ELR (cell line): Measurements from ENCODE around the gene ANXA1.
A peak's percentile ranks its signal among the peaks of the same experiment; 100 is the strongest.
"Not testable (repeated sequence)": the region's sequence is repeated elsewhere in the genome, so short reads cannot be mapped to it uniquely, and the experiment has no call there.

ENCODE experiments used
- DNase-seq: peaks from one replicate; pipeline ENCODE4 v3.0.0-alpha.2; 2015; ENCODE audit warnings: low read depth

ANXA1 gene

DNA sequence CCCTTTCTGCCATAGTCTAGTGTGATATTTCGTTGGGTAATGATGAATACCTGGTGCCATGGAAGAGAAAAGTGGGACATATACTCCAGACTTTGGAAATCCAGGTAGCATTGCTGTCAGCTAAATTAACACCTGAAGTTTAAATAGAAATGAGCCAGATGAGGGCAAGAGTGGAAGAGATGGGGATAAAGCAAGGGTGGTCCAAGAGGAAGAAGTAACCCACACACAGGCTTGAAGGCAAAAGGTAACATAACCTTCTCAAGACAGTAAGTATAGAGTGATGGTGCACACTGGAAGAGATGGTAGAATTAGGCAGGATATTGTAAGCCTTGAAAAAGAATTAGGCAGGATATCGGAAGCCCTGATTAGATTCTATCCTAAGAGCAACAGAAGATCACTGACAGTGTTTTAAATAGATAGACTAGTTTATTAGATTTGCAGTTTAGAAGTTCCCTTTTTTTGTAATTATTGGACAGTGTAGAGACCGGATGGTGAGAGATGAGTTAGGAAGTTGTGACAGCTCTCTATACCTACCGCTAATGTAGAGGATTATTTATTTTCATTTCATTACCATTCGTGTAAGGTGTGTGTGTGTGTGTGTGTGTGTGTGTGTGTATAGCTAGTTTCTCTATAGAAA, 16.8 kb downstream of the ANXA1 start:
- no peak for DNase-seq

DNA sequence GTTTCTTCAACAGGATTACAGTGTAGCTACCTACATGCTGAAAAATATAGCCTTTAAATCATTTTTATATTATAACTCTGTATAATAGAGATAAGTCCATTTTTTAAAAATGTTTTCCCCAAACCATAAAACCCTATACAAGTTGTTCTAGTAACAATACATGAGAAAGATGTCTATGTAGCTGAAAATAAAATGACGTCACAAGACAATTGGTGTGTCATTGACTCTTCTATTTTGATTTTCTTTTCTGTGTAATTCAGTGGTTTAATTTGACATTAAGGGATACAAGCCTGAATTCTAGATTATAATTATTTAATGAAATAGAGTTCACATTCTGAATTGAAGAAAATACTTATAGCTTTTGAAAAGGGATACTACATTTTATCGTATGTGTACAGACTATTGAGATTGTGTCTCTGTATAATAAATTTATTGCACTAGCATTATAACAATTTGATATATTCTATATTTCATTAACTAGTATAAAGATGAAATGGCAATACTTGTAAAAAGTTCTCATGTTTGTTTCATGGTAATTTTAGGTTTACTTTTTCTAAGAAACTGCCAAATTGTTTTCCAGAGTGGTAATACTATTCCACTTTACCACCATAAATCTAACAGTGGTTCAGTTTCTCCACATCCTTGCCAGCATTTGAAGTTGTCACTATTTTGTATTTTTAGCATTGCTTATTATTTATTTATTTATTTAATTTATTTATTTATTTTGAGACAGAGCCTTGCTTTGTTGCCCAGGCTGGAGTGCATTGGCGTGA, 18.7 kb downstream of the ANXA1 start:
- DNase-seq = no peak

DNA sequence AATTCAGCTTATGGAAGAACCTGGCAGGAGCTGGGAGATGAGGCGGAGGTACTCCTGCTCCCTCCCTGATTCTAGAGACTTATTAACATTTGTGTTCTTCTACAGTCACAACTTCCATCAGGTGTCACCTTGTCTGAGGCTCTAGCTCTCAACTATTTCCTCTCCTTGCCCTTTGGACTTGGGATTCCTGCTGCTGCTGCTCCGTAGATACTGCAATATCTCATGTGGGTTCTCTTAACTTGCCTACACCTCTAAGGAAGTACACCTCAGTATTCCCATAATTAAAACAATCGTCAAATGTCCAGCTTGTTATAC, 21.2 kb downstream of the ANXA1 start:
- no peak for DNase-seq

DNA sequence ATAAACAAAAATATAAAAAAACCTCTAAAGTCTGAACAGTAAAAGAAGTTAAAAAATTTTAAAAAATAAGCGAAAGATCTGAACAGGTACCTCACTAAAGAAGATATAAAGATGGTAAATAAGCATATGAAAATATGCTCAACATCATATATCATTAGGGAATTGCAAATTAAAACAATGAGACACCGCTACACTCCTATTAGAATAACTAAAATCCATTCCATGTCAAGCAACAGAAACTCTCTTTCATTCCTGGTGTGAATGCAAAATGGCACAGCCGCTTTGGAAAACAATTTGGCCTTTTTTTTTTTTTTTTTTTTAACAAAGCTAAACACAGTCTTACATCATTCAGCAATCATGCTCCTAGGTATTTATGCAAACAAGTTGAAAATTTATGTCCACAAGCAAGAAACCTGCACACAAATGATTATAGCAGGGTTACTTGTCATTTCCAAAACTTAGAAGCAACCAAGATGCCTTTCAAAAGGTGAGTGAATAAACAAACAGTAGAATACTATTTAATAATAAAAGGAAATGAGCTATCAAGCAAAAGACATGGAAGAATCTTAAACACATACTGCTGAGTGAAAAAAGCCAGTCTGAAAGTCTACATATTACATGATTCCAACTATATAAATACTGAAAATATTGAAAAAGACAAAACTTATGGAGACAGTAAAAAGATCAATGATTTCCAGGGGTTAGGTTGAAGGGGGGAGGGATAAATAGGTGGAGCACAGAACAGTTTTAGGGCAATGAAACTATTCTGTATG, 22.1 kb downstream of the ANXA1 start:
- no peak for DNase-seq

DNA sequence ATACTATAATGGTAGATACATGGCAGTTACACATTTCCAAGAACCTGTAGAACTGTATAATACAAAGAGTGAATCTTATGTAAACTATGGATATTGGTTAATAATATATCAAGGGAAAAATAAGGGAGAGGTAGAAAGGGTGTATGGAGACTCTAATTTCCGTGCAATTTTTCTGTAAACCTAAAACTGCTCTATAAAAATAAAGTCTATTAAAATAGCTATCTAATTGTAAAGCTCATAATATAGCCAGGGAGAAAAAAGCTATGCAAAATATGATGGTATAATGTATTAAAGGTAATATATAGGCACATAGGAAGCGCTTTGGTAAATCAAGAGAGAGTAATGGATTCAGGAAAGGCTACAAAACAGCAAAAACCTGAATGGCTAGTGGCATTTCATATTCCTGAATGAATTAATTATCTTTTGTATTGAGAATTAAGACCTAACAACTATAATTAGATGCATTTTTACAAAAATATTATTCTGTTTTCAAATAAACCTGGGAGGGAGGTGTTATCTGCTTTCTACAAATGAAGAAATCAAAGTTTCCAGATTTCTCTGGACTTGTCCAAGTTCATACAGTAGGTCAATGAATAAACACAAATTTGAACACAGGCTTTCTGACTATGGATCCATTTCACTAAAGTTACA, 22.8 kb downstream of the ANXA1 start:
- DNase-seq = no peak

DNA sequence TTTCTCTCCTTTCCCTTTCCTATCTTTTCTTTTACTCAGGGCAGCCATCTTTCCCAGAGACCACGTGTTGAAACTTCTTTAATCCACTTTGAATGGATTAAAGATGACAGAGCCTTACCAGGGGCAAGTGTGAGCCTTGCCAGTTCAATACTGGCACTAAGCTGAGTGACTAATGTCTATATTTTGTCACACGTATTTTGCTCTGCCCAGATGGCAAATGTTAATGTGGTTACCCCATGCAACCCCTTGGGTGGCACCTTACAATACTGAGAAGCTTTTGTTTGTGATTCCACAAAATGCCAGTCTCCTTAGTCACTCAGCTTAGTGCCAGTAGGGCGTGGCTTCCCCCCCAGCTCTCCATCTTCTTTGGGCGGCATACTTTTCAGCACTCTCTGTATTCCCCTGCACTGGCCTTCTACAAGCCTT, 24.8 kb downstream of the ANXA1 start:
- peak; percentile 69 for DNase-seq

DNA sequence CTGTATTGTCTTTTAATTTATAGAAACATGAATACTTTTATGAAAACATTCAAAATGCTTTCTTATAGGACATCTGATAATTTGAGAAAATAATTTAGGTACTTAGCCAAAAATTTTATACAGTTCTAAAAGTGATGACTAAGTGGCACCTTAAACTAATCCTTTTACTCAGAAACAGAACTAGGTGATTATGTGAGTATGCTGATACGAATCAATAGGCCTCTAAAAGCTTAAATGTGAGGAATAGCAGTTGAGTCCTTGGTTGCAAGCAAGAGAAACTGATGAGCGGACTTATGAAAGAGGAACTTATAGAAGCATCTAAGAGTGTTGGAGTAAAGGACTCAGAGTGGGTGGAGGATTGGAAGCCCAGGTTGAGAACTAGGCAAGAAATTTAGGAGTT, 26.4 kb downstream of the ANXA1 start:
- DNase-seq = no peak

DNA sequence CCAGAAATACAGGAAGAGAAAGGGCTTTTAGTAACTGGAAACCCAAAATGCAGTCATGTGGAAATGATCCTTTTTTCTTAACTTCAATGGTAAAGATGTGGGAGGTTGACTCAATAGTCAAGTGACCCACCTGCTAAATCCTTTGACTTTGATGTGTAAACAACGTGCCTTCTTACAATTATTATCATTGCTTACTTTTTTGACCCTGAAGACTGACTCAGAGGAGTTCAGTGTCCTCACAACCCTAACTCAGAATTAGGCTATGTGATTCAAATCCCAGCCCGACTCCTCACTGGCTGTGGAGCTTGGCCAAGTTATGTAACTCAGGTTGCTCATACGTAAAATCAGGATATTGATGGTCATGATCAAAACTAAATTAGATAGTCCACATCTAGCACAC, 27.9 kb downstream of the ANXA1 start:
- peak; percentile 46 for DNase-seq

DNA sequence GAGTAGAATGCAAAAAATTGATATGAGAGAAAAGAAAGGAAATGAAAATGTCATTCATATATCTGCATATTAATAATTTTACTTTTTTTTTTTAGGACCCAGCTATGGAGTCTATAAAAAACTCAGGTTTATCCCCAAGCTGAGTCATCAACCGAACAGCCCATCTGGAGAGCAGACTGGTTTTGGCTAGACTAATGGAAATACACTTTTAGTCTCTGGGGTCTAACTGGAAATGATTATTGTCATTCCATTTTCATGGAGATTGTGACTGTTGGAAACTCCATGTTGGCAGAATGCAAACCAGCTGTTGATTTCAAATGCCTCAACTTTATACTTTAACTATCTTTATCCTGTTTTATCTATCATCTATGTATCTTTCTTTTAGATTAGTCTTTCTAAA, 28.7 kb downstream of the ANXA1 start:
- peak; percentile 54 for DNase-seq

DNA sequence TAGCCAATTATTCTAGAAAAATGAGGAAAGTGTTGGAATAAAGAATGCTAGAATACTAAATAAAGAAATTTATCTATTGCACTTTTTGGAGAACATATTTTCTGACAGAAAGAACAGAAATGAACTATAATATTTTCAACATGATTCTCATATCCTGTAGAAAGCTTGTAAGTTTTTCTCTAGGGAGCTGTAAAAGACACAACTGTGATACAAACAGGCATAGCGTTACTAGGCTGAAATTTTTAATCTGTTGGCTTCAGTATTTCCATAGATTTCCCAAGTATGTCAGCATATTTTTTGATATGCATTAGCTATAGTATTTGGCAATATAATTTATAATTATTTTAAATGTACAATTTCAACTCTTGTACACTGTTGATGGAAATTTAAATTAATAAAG, 31.3 kb downstream of the ANXA1 start:
- DNase-seq = no peak

DNA sequence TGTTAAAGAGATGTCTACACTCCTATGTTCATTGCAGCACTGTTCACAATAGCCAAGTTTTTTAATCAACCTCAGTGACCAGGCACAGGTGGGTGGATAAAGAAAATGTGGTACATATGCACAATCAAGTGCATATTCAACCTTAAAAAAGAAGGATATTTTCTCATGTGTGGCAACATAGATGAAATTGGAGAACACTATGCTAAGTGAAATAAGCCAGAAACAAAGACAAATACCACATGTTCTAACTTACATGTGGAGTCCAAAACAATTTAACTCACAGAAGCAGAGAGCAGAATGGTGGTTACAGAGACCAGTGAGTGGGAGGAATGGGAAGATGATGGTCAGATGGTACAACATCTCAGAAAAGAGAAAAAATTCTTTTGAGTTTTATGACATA, 31.8 kb downstream of the ANXA1 start:
- DNase-seq = no peak

DNA sequence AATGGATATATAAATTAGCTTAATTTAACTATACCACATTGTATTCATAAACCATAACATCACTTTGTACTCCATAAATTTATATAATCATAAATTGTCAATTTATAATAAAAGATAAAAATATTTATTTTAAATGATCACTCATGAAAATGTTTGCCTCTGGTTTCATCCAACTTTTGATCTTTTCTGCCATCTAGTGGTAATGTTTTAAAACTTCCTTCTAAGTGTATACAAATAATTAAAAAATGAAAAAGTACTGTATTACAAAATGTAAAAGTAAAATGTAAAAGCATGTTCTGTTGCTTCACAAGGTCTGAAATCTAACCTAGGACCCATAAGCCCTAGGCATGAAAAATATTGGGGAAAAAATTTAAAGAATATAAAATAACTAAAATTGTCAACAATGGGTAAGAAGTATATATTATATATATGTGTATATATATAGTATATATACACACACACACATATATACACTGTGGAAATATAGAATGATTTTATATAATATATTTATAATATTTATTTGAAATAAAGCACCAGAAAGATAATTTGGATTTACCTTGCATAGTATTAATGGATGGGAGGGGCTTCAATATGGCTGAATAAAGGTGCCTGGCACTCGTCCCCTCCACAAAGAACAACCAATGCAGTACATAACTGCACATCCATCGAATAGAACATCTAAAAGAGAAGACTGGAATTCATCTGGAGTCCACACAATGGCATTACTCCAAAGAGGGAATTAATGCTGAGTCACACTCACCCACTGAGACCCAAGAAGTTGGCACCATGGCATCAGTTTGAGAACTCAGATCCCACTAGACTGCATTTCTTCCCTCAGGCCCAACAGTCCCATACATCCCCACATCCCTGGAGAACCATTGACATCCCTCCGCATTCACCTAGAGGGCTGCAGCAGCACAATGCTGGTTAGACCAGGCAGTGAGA, 32.5 kb downstream of the ANXA1 start:
- peak; percentile 75 for DNase-seq

DNA sequence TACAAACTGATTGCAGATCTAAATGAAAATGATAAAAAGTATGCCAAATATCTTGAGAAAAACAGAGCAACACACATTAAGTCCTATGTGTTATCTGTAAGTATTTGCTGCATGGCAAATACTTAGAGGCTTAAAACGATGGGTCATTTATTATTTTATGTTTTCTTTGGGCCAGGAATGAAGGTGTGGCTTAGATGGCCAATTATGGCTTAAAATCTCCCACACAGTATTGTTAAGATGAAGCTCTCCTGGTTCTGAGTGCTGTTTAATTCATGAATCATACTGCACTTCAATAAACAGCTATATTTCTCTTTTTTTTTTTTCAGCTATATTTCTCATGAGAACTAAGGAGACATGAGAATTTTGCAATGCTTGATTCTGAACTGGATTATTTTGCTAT, 39.4 kb downstream of the ANXA1 start:
- DNase-seq = not testable (repeated sequence)

DNA sequence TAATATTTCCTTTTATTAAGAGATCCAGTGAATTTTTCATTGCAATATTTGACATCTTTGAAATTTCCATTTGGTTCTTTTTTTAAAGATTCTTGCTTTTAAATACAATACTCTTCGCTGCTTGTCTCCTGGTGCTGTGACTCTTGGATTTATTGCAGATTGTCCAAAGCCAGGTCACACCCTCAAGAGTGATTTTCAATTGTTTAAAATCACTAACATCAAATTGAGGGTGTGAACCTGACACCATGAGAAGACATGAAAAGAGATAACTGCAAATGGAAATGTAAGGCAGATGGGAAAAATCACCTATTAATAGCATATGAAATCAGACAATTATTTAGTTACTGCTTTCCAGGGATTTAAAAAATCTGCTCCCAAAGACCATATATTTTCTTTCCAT, 42.6 kb downstream of the ANXA1 start:
- DNase-seq = no peak

DNA sequence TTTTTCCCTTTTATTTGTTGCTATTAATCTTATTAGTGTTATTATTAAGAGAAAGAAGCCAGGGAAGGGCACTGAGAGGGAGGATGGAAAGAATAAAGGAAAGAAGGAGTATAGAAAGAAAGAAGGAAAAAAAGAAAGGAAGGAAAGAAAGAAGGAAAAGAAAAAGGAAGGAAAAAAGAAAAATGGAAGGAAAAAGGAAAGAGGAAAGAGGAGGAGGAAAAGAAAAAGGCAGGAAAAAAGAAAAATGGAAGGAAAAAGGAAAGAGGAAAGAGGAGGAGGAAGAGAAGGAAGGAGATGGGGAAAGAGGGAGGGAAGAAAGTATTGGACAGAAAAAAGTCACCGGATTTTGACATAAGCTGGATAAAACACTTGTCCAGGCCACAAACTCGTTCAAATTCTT, 47.8 kb downstream of the ANXA1 start:
- DNase-seq = no peak

DNA sequence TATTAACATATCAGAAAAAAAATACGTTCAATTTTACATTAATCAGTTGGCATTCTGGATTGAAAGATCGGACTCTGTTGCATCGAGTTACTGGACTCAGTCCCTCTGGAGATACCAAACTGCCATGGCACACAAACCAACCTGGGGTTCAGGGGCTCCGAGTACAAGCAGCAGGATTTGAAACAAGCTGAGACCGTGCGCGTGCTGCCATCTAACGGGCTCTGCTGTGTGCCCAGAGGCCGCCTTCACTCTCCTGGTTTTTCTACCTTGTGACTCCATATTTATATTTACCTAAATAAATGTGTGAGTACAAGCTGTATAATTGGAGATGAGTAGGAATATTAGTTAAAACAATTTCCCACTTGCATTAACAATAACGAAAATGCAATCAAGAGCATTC, 48.2 kb downstream of the ANXA1 start:
- peak; percentile 13 for DNase-seq

DNA sequence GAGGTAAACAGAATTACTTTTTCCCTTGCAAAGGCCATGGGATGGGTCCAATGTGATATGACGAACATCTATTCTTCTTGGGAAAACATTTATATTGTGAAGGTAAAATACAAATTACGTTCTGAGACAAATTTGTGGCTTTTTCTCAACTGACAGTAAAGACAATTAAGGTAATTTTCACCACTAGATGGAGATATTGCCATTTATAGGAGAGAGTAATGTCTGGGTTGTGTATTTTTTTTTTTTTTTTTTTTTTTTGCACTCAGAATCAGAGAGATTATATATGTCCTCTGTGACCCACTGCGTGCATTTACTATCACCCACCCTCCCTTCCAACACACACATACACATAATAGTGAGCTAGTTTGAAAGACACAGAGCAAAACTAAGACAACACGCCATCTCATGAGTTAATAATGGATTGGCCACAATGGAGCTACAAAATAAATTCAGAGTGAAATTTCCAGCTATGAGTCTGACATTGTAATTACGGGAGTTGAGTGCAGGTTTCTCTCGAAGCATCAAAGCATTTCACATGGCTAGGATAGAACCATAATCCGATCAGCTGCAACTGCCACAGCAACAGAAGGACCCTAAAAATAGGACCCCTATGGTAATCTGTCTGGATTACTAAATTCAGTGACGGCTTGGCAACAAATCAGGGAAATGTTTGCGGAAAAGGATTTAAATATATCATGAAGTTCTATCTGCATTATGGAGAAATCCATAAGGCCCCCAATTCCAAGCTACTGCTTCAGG, 49.2 kb downstream of the ANXA1 start:
- DNase-seq = peak; percentile 72

DNA sequence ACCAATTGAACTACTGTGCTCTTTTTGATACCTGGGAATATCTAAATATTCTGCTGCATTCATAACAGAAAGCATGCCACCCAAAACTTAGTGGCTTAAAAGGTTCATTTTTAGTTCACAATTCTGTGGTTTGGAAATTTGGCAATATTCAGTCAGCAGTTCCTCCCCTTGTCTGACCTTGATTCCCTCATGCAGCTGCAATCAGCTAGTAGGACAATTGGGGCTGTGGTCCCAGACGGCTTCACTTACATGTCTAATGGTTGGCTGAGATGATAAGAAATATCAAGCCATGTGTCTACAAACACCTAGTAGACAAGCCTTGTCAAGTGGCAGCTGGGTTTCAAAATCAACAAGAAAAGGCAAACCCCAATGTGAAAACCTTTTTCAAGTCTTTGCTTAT, 51.3 kb downstream of the ANXA1 start:
- DNase-seq = no peak

DNA sequence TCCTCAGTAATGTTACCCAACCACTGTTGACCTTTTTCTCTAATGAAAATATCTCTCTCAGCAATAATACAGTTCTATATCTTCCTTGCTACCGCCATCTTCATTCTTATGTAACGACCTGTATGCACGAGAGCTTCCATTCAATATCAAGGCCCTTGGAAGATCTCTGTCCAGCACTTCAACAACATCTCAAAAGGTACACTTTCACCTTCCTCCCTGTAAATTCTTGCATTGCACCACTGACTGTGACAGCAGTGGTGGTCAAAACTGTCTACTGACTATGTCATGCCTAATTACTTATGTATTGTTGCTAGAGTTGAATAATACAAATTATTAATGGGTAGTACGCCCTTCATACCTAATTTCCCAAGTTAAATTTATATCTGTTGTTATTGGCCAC, 53.3 kb downstream of the ANXA1 start:
- no peak for DNase-seq

DNA sequence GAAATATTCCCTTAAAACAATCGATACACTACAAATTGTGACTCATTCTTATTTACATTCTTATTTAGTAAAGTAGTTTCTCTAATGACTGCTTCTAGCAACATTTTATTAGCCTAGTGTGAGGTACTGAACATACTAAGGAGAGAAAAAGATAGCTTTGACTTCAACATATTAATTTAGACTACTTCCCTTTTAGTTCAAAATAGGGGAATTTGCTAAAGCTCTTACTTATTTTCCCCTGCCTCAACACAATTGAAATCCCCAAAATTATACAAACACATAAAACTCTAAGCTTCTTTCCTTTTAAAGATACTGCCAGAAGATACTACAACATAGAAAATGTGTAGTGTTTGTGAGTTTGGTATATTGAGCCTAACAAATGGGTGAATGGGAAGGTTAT, 55.2 kb downstream of the ANXA1 start:
- no peak for DNase-seq
